Stimulated activated naive CD4-positive, alpha-beta T cell treated with Interleukin-2 at 50 U/mL for 16 hours (primary cell): ENCODE results near the gene PPP1R9A.

Experiments used
- DNase-seq: peaks from one replicate; lab custom pipeline; 2025; lab: John Stamatoyannopoulos, UW

The PPP1R9A gene

DNA sequence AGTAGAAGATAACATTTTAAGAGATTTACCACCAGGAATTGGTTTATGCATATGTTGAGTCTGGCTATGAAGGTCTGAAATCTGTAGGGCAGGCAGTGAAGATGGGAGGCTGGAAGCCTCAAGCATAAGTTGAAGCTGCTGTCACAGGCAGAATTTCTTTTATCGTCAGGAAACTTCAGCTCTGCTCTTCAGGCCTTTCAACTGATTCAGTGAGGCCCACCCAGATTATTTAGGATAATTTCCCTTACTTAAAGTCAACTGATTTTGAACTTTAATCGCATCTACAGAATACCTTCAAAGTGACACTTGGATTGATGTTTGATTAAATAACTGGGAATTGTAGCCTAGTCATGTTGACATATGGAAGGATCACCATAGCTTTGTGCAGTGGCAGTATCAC is 190.5 kb downstream of the PPP1R9A start:
- DNase-seq, result no peak

DNA sequence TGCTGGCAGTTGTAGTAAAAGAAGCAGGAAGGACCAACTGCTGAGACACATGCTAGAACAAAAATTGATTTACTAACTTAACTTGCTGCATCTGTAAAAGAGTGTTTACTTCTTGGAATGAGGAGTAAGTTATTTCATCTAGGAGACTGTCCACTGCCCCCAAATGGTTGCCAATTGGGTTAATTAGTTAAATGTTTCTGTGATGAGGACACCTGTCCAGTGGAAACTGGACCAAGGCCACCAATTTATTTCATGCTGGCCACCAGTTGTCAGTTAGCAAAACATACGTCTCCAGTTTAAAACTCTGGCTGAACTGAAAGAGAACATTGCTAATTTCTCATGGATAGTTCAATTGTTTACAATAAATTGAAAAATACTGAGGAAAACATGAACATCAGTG is 191.7 kb downstream of the PPP1R9A start:
- DNase-seq, result no peak

DNA sequence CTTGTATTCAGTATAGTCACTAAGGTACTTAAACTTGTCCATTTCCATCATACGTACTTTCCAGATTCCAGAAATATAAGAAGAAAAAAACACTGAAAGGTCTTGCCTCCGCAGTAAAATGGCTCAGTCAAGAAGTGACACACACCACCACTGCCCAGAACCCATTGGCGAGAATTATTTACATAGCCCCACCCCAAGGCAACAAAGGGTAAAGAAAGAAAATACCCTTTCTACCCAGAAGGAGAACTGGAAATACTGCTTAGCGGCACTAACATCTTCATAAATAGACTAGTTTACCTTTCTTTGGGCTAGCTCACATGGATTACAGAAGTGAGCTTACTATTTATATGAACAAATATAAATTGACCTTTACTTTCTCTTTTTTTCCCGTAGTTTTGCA is 194.0 kb downstream of the PPP1R9A start:
- no peak for DNase-seq

DNA sequence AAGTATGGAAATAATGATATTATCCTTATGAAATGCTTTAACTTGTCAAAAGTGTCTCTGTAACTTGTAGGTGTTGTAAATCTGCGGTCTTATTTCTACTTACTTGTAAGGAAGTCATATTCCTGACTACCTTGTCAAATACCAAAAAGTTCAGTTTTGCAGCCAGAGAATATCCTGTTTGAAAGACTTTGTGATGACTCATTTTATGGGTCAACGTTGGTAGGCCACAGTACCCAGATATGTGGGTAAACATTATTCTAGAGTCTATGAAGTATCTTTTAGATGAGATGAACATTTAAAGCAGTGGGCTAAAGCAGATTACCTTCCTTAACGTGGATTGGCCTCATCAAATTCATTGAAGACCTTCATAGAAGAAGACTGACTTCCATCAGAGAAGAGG is 195.3 kb downstream of the PPP1R9A start:
- DNase-seq, result no peak

DNA sequence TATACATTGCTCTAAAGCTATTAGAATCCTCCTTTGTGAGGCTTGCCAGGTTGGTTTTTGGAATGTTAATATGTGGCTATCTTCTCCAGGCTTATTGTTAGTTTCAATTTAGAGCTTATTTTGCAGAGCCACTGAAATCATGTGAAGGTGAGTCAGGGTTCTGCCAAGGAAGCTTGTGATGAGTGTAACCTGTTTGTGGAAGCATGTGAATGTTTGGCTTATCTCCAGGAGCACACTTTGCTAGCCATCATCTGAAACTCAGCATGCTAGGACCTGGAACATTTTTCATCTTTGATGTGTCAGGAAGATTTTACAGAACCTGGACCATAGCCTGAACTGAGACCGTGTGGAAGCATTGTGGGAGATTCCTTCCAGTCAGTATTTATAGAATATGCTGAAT is 197.3 kb downstream of the PPP1R9A start:
- no peak for DNase-seq

DNA sequence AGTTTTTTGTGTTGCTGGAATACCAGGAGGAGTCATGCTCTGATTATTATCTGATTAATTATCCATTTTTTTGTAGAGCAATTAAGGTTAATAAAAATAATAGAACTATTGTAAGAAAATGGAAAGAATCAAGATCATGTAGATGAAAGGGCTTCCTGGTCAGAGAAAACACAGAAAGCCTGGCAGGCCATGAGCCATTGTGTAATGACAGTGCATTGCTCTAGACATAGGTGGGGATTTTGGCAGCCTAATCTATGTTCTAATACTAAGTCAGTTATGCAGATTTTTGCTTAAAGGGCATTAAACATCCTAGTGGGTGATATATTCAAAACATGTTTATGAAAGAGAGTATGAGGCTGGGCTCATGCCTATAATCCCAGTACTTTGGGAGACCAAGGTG is 198.2 kb downstream of the PPP1R9A start:
- no peak for DNase-seq

DNA sequence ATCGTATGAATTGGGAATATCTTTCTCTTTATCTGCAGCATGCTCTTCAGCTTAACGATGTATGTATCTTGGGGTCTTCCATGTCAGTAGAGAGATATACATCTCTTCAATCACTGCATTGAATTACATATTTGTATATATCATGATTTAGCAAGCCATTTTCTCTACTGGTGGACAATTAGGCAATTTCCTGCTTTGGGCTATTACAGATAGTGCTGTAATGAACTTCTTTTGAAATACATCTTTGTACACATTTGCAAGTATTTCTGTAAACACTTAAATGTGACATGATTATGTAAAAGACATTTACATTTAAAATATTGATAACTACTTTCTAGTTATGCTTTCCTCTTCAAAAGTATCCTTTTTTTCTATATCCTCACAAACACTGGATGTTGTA is 199.0 kb downstream of the PPP1R9A start:
- no peak for DNase-seq

DNA sequence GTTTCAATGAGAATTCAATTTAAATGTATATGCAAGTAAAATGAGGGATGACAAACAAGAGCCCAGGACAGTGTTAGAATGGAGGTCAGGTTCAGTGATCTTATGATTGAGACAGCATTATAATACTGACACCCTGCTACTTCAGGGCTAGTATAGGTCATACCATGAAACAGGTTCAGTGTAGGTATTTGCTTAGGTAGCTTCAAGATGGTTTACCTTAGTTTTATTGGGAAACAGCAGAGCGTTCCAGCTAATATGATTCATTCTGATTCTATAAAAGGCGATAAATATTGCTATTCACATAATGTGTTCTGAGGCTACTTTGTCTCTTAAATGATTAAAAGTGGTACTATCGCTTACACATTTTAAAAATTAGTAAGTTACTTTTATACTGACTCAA is 203.3 kb downstream of the PPP1R9A start:
- no peak for DNase-seq

DNA sequence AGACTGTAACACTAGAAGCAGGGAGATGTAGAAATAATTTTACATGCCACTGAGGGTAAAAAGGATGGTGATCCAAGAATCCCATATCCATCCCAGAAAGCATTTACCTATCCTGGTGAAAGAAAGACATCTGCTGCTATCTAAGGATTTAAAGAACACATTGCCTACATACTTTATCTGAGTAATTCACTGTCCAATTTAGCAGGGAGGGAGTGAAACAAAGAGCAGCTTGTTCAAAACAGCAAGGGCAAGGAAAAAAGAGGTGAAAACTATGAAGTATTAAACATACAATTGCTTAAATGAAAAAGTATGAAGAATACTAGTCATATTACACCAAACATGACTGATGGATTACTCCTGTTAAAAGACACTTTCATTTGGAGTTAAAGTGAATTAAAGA is 206.2 kb downstream of the PPP1R9A start:
- DNase-seq, result no peak

DNA sequence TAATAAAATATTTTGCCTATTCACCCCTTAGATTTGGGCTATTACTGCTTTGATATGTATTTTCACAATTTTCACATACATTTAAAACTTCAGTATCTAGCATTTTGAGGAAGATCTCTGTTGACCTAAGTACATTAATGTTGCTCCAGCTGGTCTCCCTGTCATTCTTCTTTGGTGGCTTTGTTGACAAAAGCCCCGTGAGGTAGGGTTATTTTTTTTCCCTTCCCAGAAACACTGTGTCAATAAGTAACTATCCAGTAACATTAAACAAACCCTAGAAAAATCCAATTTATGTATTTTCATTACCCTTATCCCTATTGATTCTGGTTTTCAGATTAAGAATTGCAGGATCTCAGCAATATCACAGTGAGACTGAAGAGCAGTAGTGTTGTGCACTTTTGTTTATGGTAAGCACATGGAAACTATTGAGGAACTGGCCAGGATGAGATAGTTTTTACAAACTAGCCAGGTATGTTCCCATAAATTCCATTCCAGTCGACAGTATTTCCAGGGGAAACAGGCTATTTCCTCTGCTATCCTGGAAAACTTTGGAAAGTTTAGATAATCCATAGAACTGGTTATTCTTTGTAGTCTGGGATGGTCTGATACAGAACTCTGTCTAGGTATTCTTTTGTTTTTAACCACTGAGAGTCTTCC is 218.8 kb downstream of the PPP1R9A start:
- no peak for DNase-seq

DNA sequence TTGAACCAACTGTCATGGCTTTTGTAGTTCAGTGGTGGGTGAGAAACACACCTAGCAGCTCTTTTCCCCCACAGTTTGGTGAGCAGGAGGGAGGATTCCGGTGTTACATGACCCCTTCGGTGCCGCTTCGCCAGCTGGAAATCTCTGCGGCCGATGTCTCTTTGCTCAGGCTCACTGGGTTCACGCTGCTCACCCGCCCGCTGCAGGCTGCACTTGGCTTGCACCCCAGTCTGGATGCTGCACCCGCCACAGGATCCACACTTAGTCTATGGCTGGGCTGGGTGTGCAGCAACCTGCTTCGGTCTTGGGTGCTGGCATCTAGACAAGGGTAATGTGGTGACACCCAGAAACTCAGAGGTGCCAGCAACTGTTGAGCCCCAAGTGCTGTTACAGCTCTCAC is 225.1 kb downstream of the PPP1R9A start:
- DNase-seq, result no peak

DNA sequence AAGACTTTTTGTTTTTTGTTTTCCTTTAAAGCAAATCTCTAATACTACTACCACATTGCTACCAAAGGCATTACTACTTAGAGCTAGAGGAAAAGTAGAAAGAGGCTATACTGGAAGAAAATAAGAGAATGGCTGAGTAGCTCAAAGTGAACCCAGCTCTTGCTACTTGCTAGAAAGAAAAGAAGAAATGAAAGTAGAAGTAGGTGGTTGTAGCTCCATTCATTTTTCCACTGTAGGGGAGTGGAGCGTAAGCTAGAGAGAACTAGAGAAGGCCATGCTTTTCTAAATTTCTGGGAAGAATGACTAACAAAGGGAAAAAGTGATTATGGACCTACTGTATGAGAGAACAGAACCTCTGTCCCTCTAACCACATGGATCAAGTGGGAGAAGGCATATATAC is 232.5 kb downstream of the PPP1R9A start:
- DNase-seq, result no peak

DNA sequence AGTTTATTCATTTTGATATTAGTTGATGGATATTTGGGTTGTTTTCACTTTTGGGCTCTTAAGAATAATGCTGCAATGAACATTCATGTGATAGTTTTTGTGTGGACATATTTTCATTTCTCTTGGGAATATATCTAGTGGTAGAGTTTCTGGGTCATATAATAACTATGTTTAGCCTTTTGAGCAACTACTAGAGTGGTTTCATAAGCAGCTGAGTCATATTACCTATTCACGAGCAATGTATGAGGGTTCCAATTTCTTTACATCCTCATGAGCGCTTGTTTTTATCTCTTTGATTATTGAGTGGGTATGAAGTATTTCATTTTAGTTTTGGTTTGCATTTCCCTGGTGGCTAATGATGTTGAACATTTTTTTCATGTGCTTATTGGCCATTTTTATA is 234.4 kb downstream of the PPP1R9A start:
- no peak for DNase-seq

DNA sequence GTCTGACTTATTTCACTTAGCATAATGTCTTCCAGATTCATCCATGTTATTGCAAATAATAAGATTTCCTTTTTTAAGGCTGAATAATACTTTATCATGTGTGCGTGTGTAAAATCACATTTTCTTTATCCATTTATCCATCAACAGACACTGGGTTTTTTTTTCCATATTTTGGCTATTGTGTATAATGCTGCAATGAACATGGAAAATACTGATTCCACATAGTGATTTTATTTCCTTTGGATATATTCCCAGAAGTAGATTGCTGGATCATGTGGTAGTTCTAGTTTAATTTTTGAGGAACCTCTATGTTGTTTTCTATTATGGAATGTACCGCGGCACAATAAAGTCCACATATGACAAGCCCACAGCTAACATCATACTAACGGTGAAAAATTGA is 236.9 kb downstream of the PPP1R9A start:
- DNase-seq, result no peak

DNA sequence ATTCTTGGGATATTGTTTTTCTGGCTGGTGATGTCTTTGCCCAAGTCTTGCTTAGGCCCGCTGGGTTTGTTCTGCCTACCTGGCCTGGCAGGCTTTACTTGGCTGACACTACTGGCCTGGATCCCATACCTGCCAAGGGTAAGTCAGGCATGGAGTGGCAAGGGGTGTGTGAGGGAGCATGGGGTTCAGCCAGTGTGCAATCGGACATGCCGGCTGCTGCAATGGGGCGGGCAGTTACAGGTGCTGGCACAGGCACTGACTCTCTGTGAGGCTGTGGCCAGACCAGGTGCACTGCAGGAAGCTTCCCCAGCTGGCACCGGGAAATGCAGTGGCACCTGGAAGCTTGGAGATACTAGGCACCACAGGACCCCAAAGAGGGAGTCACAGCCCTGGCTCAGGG is 248.6 kb downstream of the PPP1R9A start:
- DNase-seq, result no peak

DNA sequence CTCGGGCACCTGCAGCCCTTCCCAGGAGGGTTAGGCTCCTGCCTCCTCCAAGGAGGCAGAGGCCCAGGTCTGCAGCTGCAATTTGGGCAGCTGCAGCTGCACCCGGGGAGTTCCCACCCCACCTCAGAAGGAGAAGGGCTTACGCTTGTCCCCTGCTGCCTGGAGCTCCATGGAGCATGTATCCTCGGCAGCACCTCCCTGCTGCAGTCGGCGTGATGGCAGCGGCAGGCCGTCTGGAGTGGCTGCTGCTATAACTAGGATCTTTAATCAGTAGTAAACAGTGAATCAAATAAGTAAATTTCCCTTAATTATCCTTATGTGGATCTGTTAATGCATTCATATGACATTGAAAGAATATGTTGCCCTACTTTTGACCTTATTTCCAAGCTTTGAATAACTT is 250.0 kb downstream of the PPP1R9A start:
- no peak for DNase-seq

DNA sequence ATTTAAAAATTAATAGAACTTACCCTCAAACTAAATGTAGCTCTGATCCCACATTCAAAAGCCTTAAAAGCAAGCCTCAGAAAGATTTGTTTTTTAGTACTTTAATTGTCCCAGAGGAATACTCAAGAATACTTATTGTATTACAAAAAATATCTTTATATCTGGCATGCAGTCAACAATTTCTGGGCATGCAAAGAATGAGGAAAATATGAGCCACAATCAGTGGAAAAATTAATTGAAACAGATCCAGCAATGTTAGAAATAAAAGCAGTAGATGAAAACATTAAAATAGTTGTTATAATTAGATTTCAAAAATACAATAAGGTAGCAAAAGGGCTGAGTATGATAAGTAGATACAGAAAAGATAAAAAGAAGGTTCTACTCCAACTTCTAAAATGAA is 262.3 kb downstream of the PPP1R9A start:
- no peak for DNase-seq

DNA sequence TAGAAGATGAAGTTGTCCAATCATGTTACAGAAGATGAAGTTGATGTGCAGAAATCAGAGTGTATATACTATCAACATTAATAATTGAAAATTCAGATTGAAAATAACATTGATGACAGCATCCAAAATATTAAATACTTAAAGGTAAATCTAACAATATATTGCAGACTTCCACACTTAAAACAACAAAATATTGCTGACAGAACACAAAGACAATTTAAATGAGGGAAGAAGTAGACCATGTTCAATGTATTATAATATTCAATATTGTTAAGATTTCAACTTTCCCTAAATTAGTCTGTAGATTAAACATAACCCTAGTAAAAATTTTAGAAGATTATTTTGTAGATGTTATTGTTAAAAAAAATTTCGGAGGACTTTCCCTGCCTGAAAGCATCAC is 265.0 kb downstream of the PPP1R9A start:
- no peak for DNase-seq

DNA sequence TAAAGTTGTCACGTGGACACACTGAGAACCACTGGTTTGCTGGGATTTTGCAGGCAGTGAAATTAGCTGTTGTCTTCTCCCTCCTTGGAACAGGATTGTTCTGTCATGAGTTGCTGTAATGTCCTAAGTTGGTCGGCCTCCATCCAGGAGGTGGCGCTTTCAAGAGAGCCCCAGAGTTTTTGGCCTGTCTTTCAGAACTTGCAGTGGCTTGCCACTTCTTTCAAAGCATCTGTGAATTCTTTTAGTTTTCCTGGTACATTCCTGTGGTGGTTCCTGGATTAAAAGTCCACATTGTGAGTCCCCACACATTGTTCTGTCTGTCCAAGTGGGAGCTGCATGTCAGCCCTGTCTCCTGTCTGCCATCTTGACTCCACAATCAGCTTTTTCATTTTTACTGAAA is 283.1 kb downstream of the PPP1R9A start:
- no peak for DNase-seq

DNA sequence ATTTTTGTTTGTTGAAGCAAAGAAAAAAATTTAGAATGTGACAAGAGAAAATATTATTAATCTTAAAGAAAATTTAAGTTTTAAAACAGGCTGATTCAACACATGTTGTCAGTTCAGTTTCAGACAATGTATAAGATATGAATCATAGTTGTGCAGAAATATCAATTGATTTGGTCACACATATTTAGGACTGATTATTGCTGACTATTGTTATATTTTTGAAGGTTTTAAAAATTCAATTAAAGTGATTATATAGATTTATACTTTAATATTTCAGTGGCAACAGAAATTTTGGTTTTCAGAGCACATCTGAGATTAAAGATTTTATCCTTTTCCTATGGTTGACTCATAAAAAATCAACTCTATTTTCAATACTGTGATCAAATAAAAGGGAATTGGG is 284.4 kb downstream of the PPP1R9A start:
- DNase-seq, result no peak

DNA sequence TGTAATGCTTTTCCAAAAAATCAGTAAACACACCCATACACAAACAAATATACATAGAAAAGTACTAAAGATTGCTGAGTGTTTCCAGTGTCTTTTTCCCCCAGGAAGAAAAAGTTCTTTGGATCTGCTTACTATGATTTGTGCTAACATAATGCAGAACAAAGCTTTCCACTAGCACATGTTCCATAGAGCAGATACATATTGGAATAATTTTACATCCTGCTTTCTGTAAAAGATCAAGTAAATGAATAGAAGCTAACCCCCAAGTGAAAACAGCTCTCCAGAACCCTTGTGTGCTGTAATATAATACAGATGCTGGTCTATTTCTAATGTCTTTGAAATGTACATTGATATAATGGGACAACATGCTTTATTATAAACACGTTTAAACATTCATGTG is 291.5 kb downstream of the PPP1R9A start:
- no peak for DNase-seq

DNA sequence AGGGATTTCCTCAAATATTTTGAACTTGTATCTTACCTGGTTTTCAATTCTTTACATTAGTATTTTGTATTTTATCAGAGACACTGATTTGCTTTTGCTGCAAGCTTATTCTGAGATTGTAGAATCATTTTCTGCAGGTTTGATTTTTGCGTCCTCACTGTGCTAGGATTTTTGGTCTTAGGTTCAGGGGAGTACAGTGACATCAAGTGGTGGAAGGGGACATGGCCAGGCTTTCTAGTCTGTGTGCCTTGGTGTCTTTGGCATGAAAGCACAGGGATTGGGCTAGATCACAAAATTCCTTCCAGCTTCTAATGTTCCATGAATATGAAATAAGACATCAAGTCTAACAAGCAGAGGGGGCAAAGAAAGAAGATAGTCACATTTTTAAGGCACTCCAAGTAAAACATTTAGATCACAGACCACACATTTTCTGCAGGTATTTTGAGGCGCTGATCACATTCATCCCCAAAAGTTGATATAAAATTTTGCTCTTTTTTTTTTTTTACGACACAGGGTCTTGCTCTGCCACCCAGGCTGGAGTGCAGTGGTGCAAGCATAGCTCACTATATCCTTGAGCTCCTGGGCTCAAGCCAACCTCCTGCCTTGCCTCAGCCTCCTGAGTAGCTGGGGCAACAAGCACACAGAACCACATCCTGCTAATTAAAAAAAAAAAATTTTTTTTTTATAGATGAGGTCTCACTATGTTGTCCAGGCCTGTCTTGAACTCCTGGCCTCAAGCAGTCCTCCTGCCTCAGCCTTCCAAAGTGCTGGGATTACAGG is 292.6 kb downstream of the PPP1R9A start:
- no peak for DNase-seq

DNA sequence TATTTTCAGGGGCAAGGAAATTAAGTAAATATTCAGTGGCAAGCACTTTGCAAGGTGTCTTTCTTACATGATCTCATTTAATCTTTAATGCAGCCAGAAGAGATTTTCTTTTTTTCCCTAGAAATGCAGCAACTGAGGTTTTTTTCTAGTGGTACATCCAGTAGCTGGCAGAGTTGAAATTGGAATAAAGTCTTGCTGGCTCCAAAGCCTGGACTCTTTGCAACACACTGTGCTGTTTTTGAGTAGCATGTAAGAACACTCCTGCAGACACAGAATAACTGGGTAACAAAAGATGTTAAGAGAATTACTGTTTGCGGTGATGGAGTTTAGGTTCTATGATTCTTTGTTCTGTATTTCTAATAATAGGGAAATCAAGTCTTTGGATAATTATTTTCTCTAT is 293.3 kb downstream of the PPP1R9A start:
- DNase-seq, result no peak

DNA sequence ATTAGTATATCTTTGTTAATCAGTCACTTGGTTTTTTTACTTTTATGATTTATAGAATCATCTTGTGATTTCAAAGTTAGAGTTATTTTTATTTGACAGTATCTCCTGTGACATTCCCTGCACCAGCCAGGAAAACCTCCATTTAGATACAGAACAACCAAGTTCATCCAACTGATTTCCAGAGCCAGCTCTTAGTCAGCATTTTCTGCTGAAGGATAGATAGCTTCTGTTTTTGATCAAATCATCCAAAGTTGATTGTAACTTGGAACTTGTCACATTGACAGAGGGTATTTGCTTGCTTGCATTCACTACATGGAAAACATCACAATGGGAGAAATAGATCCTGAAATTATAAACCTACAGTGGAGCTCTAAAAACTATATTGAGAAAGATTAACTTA is 294.3 kb downstream of the PPP1R9A start:
- no peak for DNase-seq
